H9 (cell line): ENCODE results near the gene ITGB6. TPM values are rescaled to one million over a fixed set of nuclear protein-coding genes. Genes with fewer than 3 reads are reported as not detected.

ENCODE experiments used
- DNase-seq: peaks from one replicate; pipeline ENCODE4 v3.0.0-alpha.2; 2017
- H2AFZ ChIP-seq: one replicate; pipeline ENCODE4 v1.6.1; 2013; ENCODE audit warnings: mild to moderate bottlenecking, low read length, control low read depth, moderate library complexity
- H2AK5ac ChIP-seq: 2 replicates; pipeline ENCODE4 v1.6.1; 2013; ENCODE audit warnings: low read length, control low read depth, mixed read lengths; ENCODE audit not compliant: insufficient read length
- H2BK120ac ChIP-seq: one replicate; pipeline ENCODE4 v1.6.1; 2013; ENCODE audit warnings: low read depth, mild to moderate bottlenecking, low read length, control low read depth, inconsistent platforms; ENCODE audit not compliant: poor library complexity, severe bottlenecking
- H2BK12ac ChIP-seq: 2 replicates; pipeline ENCODE4 v1.6.1; 2013; ENCODE audit warnings: low read length, control low read depth, mixed read lengths, low read depth; ENCODE audit not compliant: insufficient read length
- H2BK15ac ChIP-seq: 2 replicates; pipeline ENCODE4 v1.6.1; 2013; ENCODE audit warnings: low read depth, low read length, control low read depth
- H2BK20ac ChIP-seq: one replicate; pipeline ENCODE4 v1.6.1; 2013; ENCODE audit warnings: low read depth, mild to moderate bottlenecking, low read length, control low read depth, inconsistent platforms; ENCODE audit not compliant: poor library complexity, severe bottlenecking
- H2BK5ac ChIP-seq: 2 replicates; pipeline ENCODE4 v1.6.1; 2013; ENCODE audit warnings: low read length, control low read depth, mixed read lengths; ENCODE audit not compliant: insufficient read length
- H3K14ac ChIP-seq: 2 replicates; pipeline ENCODE4 v1.6.1; 2013; ENCODE audit warnings: low read length, control low read depth; ENCODE audit not compliant: insufficient read depth
- H3K18ac ChIP-seq: 2 replicates; pipeline ENCODE4 v1.6.1; 2013; ENCODE audit warnings: low read depth, mild to moderate bottlenecking, mixed read lengths, low read length, control low read depth; ENCODE audit not compliant: insufficient read length
- H3K23ac ChIP-seq: 2 replicates; pipeline ENCODE4 v1.6.1; 2013; ENCODE audit warnings: low read length, control low read depth, mixed read lengths, low read depth; ENCODE audit not compliant: insufficient read length
- H3K23me2 ChIP-seq: 2 replicates; pipeline ENCODE4 v1.6.1; 2013; ENCODE audit warnings: low read depth, mild to moderate bottlenecking, mixed read lengths, low read length, control low read depth; ENCODE audit not compliant: insufficient read length, poor library complexity, severe bottlenecking
- H3K27ac ChIP-seq: 2 replicates; pipeline ENCODE4 v1.5.1; 2013; ENCODE audit warnings: low read length, control low read depth, mixed read lengths, low read depth; ENCODE audit not compliant: insufficient read length
- H3K27me3 ChIP-seq: 2 replicates; pipeline ENCODE4 v1.6.1; 2013; ENCODE audit warnings: low read length, control low read depth, inconsistent platforms; ENCODE audit not compliant: insufficient read depth
- H3K4ac ChIP-seq: 2 replicates; pipeline ENCODE4 v1.6.1; 2013; ENCODE audit warnings: low read depth, mild to moderate bottlenecking, control low read depth, inconsistent platforms, low read length, moderate library complexity
- H3K4me1 ChIP-seq: 2 replicates; pipeline ENCODE4 v1.6.1; 2013; ENCODE audit warnings: low read length, control low read depth, inconsistent platforms; ENCODE audit not compliant: insufficient read depth
- H3K4me2 ChIP-seq: 2 replicates; pipeline ENCODE4 v1.6.1; 2013; ENCODE audit warnings: low read length, control low read depth, mixed read lengths; ENCODE audit not compliant: insufficient read length, insufficient read depth
- H3K56ac ChIP-seq: 2 replicates; pipeline ENCODE4 v1.6.1; 2013; ENCODE audit warnings: low read depth, mild to moderate bottlenecking, mixed read lengths, low read length, control low read depth; ENCODE audit not compliant: insufficient read length
- H3K79me1 ChIP-seq: 2 replicates; pipeline ENCODE4 v1.6.1; 2013; ENCODE audit warnings: low read depth, mild to moderate bottlenecking, moderate library complexity, low read length, control low read depth, inconsistent platforms; ENCODE audit not compliant: insufficient read depth, poor library complexity, severe bottlenecking
- H3K79me2 ChIP-seq: 2 replicates; pipeline ENCODE4 v1.6.1; 2013; ENCODE audit warnings: low read length, control low read depth, inconsistent platforms; ENCODE audit not compliant: insufficient read depth
- H3K9ac ChIP-seq: 2 replicates; pipeline ENCODE4 v1.6.1; 2013; ENCODE audit warnings: low read length, control low read depth, mixed read lengths; ENCODE audit not compliant: insufficient read length; ENCODE audit errors: extremely low read depth
- H3K9me3 ChIP-seq: one replicate; pipeline ENCODE4 v1.6.1; 2013; ENCODE audit warnings: low read depth, low read length, inconsistent platforms; ENCODE audit not compliant: control insufficient read depth
- H3T11ph ChIP-seq: one replicate; pipeline ENCODE4 v1.6.1; 2013; ENCODE audit warnings: mild to moderate bottlenecking, low read length, control low read depth, inconsistent platforms
- H4K20me1 ChIP-seq: one replicate; pipeline ENCODE4 v1.6.1; 2013; ENCODE audit not compliant: control insufficient read depth, insufficient read length, insufficient read depth
- H4K5ac ChIP-seq: 2 replicates; pipeline ENCODE4 v1.6.1; 2013; ENCODE audit warnings: low read depth, mild to moderate bottlenecking, mixed read lengths, low read length, control low read depth; ENCODE audit not compliant: insufficient read length
- H4K8ac ChIP-seq: replicated peaks from 2 replicates; pipeline ENCODE4 v1.6.1; 2013; ENCODE audit warnings: low read length, control low read depth, mixed read lengths, low read depth; ENCODE audit not compliant: insufficient read length
- H4K91ac ChIP-seq: 2 replicates; pipeline ENCODE4 v1.6.1; 2013; ENCODE audit warnings: low read depth, mild to moderate bottlenecking, moderate library complexity, mixed read lengths, low read length, control low read depth; ENCODE audit not compliant: insufficient read length
- H3K27ac Mint-ChIP-seq, 3 experiments: 2 replicates in 2 of 3; 3 replicates in 1 of 3; pipeline ENCODE4 v1.8.0; 2020 to 2021; ENCODE audit warnings: mixed read lengths in 3 of 3, mild to moderate bottlenecking in 1 of 3, moderate library complexity in 1 of 3
- H3K27me3 Mint-ChIP-seq: 2 replicates; pipeline ENCODE4 v1.8.0; 2021; ENCODE audit warnings: low read depth, mild to moderate bottlenecking, moderate library complexity, mixed read lengths
- H3K36me3 Mint-ChIP-seq, 3 experiments: 2 replicates in 2 of 3; 3 replicates in 1 of 3; pipeline ENCODE4 v1.8.0; 2020 to 2021; ENCODE audit warnings: low read depth in 3 of 3, mixed read lengths in 3 of 3; ENCODE audit not compliant: insufficient read depth in 1 of 3
- H3K4me1 Mint-ChIP-seq, 2 experiments: 2 replicates each; pipeline ENCODE4 v1.8.0; 2020; ENCODE audit warnings: mixed read lengths in 2 of 2
- H3K4me3 Mint-ChIP-seq, 2 experiments: 2 replicates in 1 of 2; 3 replicates in 1 of 2; pipeline ENCODE4 v1.8.0; 2020 to 2021; ENCODE audit warnings: mild to moderate bottlenecking in 2 of 2, mixed read lengths in 2 of 2, moderate library complexity in 1 of 2
- H3K9me3 Mint-ChIP-seq, 2 experiments: 2 replicates in 1 of 2; 3 replicates in 1 of 2; pipeline ENCODE4 v1.8.0; 2020; ENCODE audit warnings: mild to moderate bottlenecking in 2 of 2, mixed read lengths in 2 of 2, moderate library complexity in 1 of 2
- CTCF ChIP-seq: fragments of 200-600 bp; sonication (generic); conservative IDR thresholded peaks from 3 replicates; pipeline ENCODE4 v1.8.0; 2021; ENCODE audit warnings: antibody characterized with exemption, mild to moderate bottlenecking
- WGBS: extraction: QIAGEN DNeasy Blood & Tissue Kit; methylation state at CpG from one replicate; pipeline ENCODE4 v1.1.7; 2013; ENCODE audit warnings: missing lambda C conversion rate, low lambda C conversion rate, mixed read lengths; ENCODE audit not compliant: insufficient read length; ENCODE audit errors: extremely low coverage; 5-methylcytosine and 5-hydroxymethylcytosine counted together
- total RNA-seq: library from RNA; stranded (reverse); gene quantifications from 2 replicates; pipeline ENCODE4 v1.2.1, GENCODE V29; 2021

ITGB6 gene
- total RNA-seq, 1 experiment from 2014 or later, result not detected

- no peaks in the 10 kb centered on the region for H3K79me2 ChIP-seq
- no peak overlapping the region for H2BK12ac ChIP-seq
- no peaks in the 10 kb centered on the region for H3K79me1 ChIP-seq
- Mint-ChIP-seq H3K27me3 (peaks cover 1% of the 10 kb centered on the region), H3K4me1 (0 out of 4 replicates have a peak, but pooled peaks cover 0 to 5% of the 10 kb centered on the region in 2 experiments), H3K4me3 (no peak overlapping the region), H3K36me3 (no peaks in the 10 kb centered on the region; a peak in 1 of 7 replicates), H3K9me3 (no peaks in the 10 kb centered on the region), H3K27ac (no peak overlapping the region)
- no peak overlapping the region for H2AK5ac ChIP-seq
- H2BK5ac ChIP-seq, result no peak overlapping the region
- no peaks in the 10 kb centered on the region for H3K4me1 ChIP-seq
- no peak for DNase-seq
- no peak overlapping the region for H3K9ac ChIP-seq
- no peak overlapping the region for H3K4me2 ChIP-seq
- no peak overlapping the region for H4K5ac ChIP-seq
- no peak overlapping the region; the same call in 1 of the 2 replicates for H3K14ac ChIP-seq
- H4K91ac ChIP-seq, result no peak overlapping the region
- no peaks in the 10 kb centered on the region for H3K23me2 ChIP-seq
- TF ChIP-seq CTCF, result no peak
- no peak overlapping the region for H3K18ac ChIP-seq
- H4K20me1 ChIP-seq, result no peaks in the 10 kb centered on the region
- H2AFZ ChIP-seq, result no peak overlapping the region
- H3K27ac ChIP-seq, result no peak overlapping the region
- no peaks in the 10 kb centered on the region; the same call in 1 of the 2 replicates for H3K27me3 ChIP-seq
- H4K8ac ChIP-seq, result no peak overlapping the region
- H3T11ph ChIP-seq, result no peak overlapping the region
- no peak overlapping the region for H3K4ac ChIP-seq
- H3K56ac ChIP-seq, result no peak overlapping the region
- H2BK20ac ChIP-seq, result no peak overlapping the region
- no peak overlapping the region for H2BK120ac ChIP-seq
- no peaks in the 10 kb centered on the region for H3K9me3 ChIP-seq
- H2BK15ac ChIP-seq, result no peak overlapping the region
- no peak overlapping the region for H3K23ac ChIP-seq
- no CpG with 5 or more reads among the region's 4 CpGs for WGBS
Measured at GRCh38 chr2:160241251-160242137, 41.4 kb upstream of the ITGB6 start.
